Testis (tissue), 2 donors: Measurements from ENCODE around the gene TUBG1.

Experiments
- POLR2A ChIP-seq: fragments of 450-650 bp; IDR thresholded peaks from one replicate; pipeline ENCODE4 v1.6.1; 2017; ENCODE audit warnings: antibody characterized with exemption, mild to moderate bottlenecking, moderate library complexity
- TF ChIP-seq, protein P1 (sequence below), 3 experiments: fragments of 450-650 bp in 2 of 3; fragments of 200-600 bp in 1 of 3; sonication (generic) in 1 of 3; IDR thresholded peaks; one replicate each; pipeline ENCODE4 v1.5.1; 2016 to 2019; ENCODE audit warnings: antibody characterized with exemption in 3 of 3, mild to moderate bottlenecking in 2 of 3, moderate library complexity in 1 of 3

DNA sequence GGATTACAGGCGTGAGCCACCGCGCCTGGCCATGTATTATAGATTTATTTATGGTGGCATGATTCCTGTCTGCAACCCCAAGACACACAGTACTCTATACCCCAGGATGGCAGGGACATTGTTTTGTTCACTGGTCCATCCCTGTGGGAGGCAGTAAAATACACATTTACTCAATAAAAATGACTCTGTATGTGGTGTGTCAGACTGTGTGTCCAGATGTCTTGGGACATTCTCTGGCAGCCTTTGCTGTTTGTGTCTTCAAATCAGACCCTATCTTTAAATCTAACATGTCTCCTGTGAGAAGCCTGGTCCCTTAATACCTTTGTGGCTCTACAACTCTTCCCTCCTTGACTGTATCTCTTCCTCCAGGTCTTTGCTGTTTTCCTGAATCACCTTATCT is 49.2 kb upstream of the TUBG1 start:
- TF ChIP-seq, protein P1, sequence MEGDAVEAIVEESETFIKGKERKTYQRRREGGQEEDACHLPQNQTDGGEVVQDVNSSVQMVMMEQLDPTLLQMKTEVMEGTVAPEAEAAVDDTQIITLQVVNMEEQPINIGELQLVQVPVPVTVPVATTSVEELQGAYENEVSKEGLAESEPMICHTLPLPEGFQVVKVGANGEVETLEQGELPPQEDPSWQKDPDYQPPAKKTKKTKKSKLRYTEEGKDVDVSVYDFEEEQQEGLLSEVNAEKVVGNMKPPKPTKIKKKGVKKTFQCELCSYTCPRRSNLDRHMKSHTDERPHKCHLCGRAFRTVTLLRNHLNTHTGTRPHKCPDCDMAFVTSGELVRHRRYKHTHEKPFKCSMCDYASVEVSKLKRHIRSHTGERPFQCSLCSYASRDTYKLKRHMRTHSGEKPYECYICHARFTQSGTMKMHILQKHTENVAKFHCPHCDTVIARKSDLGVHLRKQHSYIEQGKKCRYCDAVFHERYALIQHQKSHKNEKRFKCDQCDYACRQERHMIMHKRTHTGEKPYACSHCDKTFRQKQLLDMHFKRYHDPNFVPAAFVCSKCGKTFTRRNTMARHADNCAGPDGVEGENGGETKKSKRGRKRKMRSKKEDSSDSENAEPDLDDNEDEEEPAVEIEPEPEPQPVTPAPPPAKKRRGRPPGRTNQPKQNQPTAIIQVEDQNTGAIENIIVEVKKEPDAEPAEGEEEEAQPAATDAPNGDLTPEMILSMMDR (IDR thresholded peaks at IDR 0.05) = no peak
- no peak for TF ChIP-seq POLR2A
